Activated CD4-positive, CD25-positive, alpha-beta regulatory T cell treated with anti-CD3 and anti-CD28 coated beads, Interleukin-2, amount 50 U/mL, for 72 hours (primary cell): ENCODE measurements around the gene POC1B.

ENCODE experiments used
- DNase-seq: peaks from one replicate; pipeline ENCODE4 v3.0.0; 2021

The POC1B gene

DNA sequence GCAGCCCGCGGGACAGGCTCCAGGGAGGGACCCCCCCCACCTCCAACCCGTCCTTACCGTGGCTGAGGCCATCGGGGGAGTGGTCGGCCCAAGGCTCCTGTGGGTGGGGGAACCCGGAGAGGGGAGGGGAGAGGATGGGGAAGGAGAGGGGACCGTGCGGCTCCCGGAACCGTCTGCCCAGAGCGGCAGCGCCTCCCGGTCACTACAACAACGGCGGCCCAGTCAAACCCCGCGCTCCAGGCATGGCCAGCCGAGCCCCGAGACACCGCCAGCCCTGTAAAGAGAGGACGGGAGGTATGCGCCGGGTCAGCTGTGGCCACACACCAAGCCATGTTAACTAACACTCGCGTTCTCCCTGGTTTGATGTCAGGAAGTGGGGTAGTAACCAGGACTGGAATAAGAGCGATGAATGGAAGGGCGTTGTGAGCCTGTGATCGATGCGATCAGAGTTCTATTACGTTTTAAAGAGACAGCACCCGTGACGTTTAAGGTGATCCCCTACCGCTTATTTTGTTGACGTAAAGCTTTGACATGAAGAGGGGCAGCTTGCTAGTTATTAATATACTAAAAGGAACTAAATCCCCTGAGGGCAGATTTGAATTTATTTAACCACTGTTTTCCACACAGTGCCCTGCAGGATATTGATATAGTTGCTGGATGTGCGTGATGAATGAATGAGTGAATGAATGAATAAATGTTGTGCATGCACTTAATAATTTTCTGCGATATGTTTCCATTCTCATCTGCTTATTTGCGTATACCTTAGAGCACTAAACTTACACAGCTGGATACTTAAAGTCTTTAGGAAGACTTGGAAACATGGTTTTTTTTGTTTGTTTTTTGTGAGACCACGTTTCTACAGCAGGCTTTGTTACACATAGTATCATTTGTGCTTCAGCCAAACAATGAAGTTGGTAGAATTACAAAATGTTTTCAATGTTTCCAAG is at the start of gene POC1B:
Gene POC1B, minus strand, starts transcription at position 224 of the 947 bp plus-strand sequence. Its CDS starts 152 bp downstream, at position 72.
- DNase-seq = peak; percentile 75

DNA sequence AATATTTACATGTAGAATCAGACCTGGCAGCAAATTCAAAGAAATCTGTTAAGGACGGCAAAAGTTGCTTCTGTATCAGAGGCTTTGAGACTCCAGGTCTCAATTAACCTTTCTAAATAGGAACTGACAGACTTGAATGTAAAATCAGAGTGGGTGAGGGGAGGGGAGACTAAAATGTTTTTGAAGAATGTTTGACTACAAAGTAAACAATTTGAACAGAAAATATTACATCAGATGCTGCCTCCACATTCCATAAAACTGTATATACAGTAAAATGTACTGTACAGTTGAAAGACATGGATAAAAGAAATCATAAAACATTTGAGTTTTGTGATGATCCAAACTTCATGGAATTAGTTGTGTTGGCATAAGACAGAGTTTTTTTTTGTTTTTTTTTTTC is 49.5 kb upstream of the POC1B start:
- no peak for DNase-seq

DNA sequence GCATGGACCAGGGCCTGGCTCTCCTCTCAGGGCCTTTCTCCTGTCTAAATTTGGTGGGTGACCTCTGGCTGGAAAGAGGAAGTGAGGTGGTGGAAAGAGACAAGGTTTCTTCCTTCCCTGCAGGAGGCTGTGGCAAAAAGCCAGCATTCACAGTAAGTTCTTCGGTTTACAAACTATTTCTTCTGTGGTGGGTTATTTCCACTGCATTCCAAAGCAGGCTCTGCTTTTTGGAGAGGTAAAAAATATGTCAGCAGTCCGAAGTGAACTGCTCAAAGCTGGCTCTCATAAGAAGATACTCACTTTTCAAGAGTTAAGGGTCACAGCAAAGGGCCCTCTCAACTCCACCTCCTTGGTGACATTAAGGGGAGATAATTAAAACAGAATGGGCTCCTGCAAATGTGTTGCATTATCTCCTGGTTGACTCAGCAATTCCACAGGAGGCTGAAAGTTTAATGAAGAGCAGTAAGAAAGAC is 48.9 kb upstream of the POC1B start:
- no peak for DNase-seq

DNA sequence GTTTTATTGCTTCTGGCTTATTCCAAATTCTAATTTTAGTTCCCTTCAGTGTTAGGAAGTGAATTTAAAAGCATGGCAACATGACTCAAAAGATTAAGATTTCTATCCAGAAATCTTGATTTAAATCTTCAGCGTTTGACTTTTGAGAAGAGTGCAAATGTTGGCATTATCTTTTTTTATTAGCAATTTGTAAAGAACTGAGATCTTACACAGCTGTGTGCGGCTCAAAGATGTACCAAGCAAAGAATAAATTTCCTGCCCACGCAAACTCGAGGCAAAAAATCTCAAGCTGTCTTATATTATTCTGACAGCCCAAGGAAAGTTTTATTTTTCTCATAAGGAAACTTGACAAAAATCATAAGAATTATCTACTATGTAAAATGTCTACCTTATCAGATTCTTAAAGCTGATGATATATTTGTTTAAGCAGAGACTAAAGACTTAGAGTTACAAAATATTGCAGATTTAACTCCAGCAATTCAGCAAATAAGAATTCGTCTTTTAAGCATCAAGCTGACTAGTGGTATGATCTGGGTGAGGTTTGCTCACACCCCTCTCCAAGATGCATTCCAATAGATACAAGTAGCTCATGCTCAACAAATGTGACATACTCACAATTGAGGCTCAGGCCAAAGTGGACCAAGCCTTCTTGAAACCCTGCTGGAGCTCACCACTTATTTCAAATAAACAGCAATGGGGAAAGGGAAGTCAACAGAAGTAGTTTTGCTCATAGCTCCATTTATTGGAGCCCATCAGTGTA is 47.4 kb upstream of the POC1B start:
- no peak for DNase-seq

DNA sequence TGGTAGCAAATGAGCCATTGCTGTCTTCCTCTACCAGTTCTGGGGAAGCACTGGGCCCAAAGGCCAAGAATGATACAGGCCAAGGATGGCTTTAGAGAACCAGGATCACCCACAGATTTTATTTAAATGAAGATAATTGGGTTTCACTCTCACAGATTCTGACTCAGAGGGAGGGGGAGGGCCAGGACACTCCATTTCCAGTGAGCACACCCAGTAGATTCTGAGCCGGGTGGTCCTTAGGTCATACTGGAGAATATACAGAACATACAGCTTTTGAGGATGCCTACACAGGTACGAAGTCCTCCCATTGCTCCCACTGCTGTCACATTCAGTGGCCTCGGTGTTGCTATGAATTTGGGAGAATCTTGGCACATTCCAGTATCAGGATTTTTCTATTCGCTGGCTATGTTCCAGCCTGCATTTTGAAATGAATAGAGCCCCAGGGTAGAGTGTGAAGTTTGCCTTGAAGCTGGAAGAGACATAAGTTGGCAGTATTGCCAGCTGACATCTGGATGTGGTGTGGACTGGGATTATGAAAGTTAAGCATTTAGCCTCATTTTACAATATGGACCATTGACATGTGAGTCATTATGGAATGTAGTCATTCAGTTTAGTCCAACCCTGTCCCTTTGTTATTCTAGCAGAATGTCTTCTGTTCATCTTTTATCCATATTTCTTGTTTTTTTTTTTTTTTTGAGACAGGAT is 45.8 kb upstream of the POC1B start:
- DNase-seq = no peak

DNA sequence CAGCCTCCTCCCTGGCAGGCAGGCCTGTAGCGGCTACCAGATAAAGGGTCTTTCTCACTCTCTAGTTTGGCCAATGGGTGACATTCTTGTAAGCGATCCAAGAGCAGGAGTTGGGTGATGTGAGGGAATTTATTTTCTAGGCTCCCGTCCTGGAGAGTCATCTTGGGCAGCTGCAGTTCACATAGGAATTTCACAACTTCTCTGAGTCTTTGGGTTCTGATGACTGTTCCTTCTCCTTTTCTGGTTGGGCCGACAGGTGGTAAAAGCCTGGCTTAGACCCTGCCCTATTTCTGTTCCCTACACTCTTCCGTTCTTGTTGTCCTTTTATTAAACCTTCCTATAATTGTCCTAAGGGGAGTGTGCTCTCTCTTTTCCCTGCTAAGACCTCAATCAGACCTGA is 42.6 kb upstream of the POC1B start:
- no peak for DNase-seq

DNA sequence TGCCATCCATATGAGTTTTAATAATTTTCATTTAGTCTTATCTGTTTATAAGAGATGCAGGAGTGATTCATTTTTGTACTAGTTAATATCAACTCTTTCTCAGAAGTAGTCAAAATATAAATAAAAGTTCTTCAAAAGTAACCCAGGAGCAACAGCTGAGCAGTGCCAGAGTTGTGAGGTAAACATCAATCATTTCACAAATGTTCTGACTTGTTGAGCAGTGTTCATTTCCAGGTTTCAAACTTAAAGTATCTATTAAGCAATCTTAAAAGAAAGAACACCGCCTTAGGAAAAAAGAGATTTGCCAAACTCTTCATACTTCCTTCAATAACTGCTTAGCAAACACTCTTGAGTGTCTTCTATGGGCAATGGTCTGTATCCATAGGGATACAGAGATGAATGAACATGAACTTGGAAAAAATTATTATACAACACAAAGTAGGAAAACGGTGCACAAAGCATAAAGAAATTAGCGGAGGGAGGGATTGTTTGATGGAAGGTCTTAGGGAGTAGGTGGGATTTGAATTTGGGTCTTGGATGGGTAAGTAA is 41.9 kb upstream of the POC1B start:
- DNase-seq = no peak

DNA sequence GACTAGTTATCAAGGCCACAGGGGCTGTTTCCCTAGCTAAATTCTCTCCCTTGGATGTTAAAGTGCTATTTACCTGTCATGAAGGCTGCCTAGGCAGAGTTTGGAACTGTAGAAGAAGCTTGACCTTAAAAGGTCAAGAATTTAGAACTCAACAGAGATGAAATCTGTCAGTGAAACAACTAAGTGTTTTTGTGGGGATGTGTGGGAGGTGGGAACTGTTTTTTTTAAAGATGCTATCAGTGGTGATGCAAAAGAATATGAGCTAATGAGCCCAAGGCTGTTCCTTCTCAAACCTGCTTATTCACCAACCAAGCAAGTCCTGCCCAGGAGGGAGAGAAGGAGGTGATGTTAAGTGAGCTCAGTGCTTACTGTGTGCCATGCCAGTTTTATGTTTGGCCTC is 40.8 kb upstream of the POC1B start:
- no peak for DNase-seq

DNA sequence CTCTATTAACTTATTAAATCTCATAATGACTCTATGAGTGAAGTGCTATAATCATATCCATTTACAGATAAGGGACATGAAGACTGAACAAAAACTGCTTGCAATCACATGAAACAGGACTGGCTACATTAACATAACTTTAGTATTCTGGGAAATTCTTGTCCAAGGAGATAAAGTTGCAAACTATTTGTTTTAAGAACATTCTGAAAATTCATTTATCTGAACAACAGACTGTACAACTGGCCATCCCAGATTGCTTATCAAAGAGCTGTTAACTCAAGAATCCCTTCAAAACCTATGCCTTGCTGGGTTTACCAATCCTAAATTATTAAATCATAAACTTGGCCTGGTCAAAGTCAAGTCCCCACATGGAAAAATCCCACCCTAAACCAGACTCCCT is 39.2 kb upstream of the POC1B start:
- no peak for DNase-seq

DNA sequence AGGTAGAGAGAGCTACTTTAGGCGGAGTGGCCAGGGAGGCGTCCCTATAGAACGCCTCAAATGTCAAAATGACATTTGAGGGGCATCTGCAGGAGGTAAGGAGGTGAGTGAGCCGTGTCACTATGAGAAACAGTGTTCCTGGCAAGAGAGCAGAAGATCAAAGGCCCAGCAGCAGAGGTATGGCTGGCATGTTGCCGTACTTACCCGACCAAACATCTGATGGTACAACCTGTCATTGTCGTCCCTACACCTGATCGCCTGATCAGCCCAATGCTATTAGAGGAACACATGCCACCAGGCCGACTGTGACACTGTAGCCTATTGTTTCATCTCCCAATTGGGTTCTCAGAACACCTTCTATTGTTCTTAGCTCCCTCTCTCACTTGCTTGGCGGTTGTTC is 33.9 kb upstream of the POC1B start:
- no peak for DNase-seq

DNA sequence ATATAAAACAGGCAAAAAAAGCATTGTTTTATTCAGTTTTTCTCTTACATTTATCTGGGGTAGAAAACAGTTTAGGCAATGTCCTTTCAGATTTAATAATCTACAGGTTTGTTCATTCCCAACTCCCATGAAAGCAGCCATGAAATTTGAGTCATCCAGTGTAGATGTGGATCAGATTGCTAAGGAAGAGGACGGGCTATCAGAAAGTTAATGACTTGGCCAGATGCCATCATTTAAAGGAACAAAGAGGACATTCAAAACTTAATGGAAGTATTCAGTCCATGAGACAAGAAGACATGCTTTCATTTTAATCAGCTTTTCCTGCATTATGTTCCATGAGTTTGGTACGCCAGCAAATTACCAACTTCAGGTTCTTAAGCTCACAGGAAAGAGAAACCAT is 31.1 kb upstream of the POC1B start:
- no peak for DNase-seq

DNA sequence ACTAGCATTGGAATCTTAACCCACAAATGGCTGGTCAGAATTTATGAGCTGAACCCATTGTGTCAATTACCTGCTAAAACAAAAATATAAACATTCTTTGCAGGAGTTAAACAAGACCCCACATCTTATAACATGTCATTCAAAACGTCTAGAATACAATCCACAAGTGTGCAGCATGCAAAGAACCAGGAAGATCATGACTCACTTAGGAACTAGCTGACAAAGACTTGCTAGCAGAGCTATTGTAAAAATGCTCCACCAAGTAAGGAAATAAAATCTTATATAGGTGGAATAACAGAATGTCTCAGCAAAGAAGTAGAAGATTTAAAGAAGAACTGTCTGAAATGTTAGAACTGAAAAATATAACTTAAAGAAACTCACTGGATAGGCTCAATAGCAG is 26.5 kb upstream of the POC1B start:
- DNase-seq = no peak

DNA sequence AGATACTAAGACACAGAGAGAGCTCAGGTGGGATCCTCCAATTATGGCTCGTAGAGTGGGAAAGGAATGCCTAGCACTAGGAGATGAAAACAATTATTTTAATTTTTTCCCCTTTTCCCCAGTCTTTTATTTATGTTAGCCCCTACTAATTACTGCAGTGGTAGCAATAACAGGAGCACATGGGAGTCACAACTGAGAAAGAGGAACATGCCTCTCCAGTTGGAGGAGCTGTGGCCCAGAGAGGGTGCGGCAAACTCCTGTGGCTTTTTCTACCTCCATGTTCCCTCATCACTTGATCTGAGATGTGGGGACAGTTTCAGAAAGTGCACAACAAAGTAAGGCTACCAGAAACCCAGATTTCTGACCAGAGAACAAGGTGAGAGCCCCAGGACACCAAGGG is 25.9 kb upstream of the POC1B start:
- no peak for DNase-seq

DNA sequence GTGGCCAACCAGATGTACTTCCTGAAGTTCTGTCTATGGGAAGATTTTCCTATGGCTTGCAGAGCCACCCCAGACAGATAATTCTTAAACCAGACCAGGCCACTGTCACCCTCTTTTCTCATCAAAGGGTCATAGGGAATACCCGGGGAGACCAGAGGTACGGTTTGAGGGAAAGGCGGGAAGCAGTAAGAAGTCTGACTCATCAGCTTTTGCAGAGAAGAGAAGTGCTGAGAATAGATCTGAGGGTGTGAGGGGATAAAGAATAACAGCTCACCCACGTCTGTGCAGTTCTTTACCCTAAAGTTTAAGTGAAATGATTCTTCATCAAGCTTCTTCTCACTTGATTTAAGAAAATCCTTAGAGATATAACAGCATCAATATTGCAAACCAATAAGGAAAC is 21.3 kb upstream of the POC1B start:
- DNase-seq = no peak

DNA sequence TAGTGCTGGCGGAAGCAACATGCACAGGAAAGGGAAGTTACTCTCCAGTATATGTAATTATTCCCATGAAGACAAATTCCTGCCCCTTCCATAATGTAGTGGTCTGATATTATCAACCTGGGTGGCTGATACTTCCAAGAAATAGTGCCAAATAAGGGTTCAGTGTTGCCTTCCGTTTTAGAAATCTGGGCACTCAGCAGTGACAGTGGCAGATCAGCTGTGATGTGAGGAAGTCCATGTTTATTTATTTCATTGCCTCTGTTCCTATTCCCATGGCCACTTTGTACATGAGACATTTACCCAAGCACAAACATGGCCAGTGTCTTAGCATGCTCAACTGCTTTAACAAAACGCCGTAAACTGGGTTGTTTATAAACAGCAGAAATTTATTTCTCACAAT is 20.3 kb upstream of the POC1B start:
- no peak for DNase-seq

DNA sequence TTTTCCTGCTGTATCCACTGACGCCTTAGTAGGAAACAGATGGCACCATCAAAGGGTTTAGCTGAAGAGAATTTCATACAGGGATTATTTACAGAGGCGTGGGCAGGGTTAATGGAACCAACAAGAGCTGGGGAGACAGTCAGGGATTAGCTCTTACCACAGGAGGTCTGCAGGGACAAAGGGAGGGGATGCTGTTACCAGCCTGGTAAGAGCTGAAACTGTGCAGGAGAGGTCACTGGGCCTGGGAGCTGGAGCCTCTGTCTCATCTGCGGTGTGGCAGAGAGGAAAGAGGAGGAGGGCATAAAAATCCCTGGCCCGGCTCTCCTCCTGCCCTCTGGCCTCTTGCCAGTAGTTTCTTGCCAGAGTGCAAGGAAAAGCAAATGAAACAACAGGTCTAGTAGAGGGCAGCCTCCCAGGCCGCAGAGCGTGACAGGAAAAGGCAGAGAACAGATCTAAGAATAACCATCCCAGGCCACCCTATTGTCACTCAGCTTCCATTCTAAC is 18.9 kb upstream of the POC1B start:
- DNase-seq = no peak

DNA sequence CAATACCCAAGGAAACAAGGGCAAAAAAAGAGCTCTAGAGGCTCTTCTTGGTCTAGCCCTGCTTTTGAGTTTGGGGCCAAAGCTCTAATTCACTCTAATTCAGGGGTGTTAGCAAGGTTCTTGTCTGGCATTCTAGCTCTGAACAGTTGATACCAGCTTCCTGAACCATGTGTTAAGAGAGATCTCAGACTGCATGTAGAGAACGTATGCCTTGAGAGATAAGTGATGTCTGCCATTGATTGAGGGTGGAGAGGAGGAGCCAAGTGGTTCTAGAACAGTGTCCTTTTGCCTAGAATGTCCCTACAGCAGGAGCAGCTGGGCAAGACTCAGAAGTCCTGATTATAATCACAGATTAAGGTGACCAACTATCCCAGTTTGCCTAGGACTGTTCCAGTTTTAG is 18.2 kb upstream of the POC1B start:
- DNase-seq = no peak

DNA sequence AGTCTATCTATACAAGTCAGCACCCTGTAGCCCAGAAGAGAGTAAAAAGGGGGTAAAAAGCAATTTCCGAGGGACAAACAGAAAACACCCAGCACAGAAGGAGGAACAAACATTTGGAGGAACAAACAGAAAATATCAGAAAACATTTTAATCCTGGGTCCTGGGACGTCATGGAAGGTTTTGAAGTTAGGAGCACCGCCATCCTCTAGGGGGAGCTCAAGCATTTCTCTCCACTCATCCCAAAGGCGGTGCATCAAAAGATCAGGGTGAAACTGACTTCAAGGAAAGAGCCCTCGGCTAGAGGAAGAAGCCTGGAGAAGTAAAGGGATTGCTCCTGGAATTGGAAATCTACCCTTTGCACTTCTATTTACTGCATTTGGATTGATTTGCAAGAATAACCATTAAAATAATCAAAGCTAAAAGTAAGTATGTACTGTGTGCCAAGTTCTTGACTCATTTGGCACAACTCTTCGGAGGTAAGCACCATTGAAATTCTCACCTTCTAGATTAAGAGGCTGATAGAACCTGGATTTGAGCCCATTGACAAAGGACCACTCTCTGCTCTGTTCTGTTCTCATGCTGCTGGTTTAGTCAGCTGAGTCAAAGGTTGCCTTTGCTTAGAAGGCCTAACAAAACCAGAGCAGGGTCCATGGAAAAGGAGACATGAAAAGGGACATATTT is 17.2 kb upstream of the POC1B start:
- peak; percentile 49 for DNase-seq

DNA sequence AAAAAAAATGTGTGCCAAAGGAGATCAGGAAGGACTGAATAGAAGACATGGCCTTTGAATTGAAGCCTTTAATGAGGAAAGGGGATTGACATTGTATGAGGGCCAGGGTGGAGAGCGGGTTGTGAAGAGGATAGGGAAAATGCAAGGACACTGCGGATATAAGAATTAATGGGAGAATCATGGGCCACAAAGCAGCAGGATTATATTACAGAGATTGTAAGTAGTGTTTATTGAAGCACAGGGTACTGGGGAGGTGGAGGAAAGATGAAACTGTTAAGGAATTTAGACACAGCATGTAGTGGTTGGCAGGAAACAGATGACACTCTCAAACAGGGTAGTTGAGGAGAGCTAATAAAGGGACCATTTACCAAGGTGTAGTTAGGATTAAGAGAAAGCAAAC is 16.4 kb upstream of the POC1B start:
- no peak for DNase-seq

DNA sequence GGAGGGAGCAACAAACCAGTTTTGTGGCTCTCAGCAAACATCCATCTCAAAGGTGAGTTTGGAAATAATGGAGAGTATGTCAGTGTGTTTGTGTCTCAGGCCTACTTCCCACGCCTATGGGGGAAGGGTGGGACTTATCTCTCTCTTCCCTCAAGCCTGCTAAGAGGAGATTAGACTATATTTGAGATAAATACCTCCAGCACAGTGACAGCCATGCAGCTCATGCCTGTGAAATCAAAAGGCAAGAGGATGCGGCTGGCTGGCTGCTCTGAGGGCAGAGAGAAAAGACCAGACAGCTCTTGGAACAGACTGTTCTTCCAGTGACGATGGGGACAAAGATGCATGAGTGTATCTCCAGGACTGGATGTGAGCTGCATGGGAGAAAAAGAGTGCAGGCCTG is 14.7 kb upstream of the POC1B start:
- DNase-seq = no peak

DNA sequence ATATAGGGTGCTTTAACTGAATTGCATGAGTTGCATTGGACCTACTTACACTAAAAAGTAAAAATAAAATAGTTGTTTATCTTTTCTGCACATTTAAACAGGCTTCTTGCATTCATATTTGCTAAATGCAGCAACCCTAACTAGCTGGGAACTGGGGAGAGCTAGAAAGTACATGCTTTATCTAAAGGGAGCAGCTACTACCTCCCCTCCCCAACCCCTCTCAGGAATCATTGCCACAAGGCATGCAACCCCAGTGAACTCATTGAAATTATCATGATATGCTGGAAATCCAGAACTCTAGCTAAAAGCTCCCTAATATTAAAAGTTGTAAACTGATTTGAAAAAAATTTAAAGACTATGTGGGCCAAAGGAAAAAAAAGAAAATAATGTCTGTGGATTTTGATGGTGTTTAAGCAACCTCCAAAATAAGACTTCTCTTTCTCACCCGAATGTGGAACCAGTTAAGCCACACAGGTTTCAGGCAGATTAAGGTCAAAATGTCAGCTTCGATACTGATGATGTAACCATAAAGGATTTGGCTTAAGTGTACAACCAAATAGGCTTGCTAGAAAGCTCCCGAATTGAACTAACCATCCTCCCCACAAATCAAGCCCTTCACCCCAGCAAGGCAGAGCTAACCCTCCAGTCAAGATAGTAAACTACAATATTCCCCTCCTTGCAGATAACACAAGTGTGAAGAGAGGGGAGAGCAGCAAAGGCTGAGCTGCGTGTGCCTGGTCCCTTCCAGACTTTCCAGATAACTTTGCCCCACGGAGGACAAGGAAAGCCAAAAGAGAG is 13.8 kb upstream of the POC1B start:
- DNase-seq = no peak
